HL-60 (cell line): ENCODE measurements around the gene RAPGEF4.

Experiments used
- DNase-seq, 2 experiments: peaks; one replicate each; pipeline ENCODE4 v3.0.0-alpha.2; 2010 to 2020; ENCODE audit warnings: low read depth in 1 of 2, low spot score in 1 of 2
- H3K27ac ChIP-seq: fragments of 250-450 bp; sonication (Bioruptor Pico); replicated peaks from 2 replicates; pipeline ENCODE4 v1.5.1; 2020; ENCODE audit warnings: mild to moderate bottlenecking, moderate library complexity
- H3K27me3 ChIP-seq: fragments of 250-450 bp; sonication (Bioruptor Pico); 2 replicates; pipeline ENCODE4 v1.5.1; 2021; ENCODE audit warnings: mild to moderate bottlenecking, moderate library complexity; ENCODE audit not compliant: insufficient read depth, poor library complexity, severe bottlenecking
- H3K4me3 ChIP-seq: replicated peaks from 2 replicates; pipeline ENCODE4 v1.5.1; 2011; ENCODE audit warnings: mild to moderate bottlenecking, control low read depth, low read length; ENCODE audit not compliant: insufficient read depth
- GABPA ChIP-seq: IDR thresholded peaks from 2 replicates; pipeline ENCODE4 v1.6.1; 2012; ENCODE audit warnings: low read depth
- POLR2AphosphoS5 ChIP-seq: IDR thresholded peaks from 2 replicates; pipeline ENCODE4 v1.6.1; 2012; ENCODE audit warnings: low read depth
- SPI1 ChIP-seq: IDR thresholded peaks from 2 replicates; pipeline ENCODE4 v1.6.1; 2012; ENCODE audit warnings: low read depth, mild to moderate bottlenecking, borderline replicate concordance
- TF ChIP-seq, protein P1 (sequence below): IDR thresholded peaks from 2 replicates; pipeline ENCODE4 v1.6.1; 2012; ENCODE audit warnings: low read depth; ENCODE audit not compliant: insufficient replicate concordance
- TF ChIP-seq, protein P2 (sequence below): IDR thresholded peaks from one replicate; pipeline ENCODE4 v1.5.1; 2011; ENCODE audit warnings: low read length, control low read depth, inconsistent platforms; ENCODE audit not compliant: insufficient read depth

RAPGEF4 gene

DNA sequence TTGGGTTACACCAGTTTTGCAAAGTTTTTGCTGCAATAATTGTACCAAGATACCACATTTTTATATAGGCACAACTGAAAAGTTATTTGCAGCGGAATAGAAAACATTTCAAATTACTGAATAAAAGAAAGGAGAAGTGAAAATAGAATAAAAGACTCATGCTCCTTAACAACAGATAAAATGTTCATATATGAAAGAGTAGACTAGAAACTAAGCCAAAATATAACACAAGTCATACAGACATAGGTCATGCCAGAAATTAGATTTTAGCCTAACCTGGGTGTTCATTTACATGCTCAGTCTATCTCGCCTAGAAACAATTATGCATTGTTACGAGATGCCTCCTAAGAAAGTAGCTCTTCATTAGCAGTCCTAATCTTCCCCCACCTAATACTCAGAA is 323.6 kb downstream of the RAPGEF4 start:
- Histone ChIP-seq H3K27me3 (no peaks in the 10 kb centered on the region), H3K4me3 (no peak overlapping the region), H3K27ac (no peak overlapping the region)
- TF ChIP-seq SPI1, result no peak
- TF ChIP-seq, protein P1, sequence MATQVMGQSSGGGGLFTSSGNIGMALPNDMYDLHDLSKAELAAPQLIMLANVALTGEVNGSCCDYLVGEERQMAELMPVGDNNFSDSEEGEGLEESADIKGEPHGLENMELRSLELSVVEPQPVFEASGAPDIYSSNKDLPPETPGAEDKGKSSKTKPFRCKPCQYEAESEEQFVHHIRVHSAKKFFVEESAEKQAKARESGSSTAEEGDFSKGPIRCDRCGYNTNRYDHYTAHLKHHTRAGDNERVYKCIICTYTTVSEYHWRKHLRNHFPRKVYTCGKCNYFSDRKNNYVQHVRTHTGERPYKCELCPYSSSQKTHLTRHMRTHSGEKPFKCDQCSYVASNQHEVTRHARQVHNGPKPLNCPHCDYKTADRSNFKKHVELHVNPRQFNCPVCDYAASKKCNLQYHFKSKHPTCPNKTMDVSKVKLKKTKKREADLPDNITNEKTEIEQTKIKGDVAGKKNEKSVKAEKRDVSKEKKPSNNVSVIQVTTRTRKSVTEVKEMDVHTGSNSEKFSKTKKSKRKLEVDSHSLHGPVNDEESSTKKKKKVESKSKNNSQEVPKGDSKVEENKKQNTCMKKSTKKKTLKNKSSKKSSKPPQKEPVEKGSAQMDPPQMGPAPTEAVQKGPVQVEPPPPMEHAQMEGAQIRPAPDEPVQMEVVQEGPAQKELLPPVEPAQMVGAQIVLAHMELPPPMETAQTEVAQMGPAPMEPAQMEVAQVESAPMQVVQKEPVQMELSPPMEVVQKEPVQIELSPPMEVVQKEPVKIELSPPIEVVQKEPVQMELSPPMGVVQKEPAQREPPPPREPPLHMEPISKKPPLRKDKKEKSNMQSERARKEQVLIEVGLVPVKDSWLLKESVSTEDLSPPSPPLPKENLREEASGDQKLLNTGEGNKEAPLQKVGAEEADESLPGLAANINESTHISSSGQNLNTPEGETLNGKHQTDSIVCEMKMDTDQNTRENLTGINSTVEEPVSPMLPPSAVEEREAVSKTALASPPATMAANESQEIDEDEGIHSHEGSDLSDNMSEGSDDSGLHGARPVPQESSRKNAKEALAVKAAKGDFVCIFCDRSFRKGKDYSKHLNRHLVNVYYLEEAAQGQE, result no peak
- TF ChIP-seq GABPA, result no peak
- no peak for TF ChIP-seq POLR2AphosphoS5
- TF ChIP-seq, protein P2, sequence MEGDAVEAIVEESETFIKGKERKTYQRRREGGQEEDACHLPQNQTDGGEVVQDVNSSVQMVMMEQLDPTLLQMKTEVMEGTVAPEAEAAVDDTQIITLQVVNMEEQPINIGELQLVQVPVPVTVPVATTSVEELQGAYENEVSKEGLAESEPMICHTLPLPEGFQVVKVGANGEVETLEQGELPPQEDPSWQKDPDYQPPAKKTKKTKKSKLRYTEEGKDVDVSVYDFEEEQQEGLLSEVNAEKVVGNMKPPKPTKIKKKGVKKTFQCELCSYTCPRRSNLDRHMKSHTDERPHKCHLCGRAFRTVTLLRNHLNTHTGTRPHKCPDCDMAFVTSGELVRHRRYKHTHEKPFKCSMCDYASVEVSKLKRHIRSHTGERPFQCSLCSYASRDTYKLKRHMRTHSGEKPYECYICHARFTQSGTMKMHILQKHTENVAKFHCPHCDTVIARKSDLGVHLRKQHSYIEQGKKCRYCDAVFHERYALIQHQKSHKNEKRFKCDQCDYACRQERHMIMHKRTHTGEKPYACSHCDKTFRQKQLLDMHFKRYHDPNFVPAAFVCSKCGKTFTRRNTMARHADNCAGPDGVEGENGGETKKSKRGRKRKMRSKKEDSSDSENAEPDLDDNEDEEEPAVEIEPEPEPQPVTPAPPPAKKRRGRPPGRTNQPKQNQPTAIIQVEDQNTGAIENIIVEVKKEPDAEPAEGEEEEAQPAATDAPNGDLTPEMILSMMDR, result no peak
- DNase-seq, result no peak

DNA sequence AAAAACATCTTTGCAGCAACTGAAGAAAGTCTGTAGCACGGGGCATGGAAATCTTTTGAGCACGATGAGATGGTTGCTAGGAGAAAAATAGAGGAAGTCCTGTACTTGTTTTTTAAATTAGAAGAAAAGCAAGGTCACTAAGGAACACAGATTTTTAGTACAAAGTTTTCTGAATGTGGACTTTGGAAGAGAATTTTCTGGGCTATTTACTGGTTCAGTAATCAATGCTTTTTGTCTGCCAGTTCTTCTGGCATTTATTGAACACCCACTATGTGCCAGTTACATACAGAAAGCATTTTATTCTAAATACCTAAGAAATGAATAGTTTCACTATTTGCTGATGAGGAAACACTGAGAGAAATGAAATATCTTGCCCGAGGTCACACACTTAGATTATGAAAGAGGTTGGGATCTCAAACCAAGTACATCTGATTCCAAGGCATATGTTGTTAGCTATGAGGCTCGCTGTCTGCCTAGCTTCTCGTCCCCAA is 324.4 kb downstream of the RAPGEF4 start:
- peak; percentile 86 for TF ChIP-seq SPI1
- TF ChIP-seq, protein P1, result no peak
- TF ChIP-seq POLR2AphosphoS5, result no peak
- TF ChIP-seq, protein P2, result no peak
- Histone ChIP-seq H3K27ac (no peak overlapping the region), H3K4me3 (no peak overlapping the region), H3K27me3 (no peaks in the 10 kb centered on the region)
- no peak for DNase-seq

DNA sequence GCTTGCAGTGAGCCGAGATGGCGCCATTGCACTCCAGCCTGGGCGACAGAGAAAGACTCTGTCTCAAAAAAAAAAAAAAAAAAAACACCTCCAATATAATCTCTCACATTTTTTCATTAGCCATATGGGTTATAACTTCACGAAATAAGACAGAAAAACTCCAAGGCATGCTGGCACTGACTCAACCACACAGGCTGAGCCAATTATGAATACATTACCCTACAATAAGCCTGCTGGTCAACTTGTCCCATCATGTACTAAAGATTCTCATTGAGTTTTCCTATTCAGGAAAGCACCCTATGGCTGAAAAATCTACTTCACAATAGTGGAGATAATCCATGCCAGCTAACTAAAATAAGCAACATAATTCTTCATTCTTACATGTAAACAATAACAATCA is 327.2 kb downstream of the RAPGEF4 start:
- no peaks in the 10 kb centered on the region for H3K27me3 ChIP-seq
- TF ChIP-seq POLR2AphosphoS5, result no peak
- TF ChIP-seq, protein P1, result no peak
- TF ChIP-seq GABPA, result no peak
- TF ChIP-seq, protein P2, result no peak
- no peak for TF ChIP-seq SPI1
- no peak overlapping the region for H3K4me3 ChIP-seq
- H3K27ac ChIP-seq, result no peak overlapping the region
- no peak for DNase-seq
